Measurements from ENCODE around the gene SSTR1.

The SSTR1 gene

DNA sequence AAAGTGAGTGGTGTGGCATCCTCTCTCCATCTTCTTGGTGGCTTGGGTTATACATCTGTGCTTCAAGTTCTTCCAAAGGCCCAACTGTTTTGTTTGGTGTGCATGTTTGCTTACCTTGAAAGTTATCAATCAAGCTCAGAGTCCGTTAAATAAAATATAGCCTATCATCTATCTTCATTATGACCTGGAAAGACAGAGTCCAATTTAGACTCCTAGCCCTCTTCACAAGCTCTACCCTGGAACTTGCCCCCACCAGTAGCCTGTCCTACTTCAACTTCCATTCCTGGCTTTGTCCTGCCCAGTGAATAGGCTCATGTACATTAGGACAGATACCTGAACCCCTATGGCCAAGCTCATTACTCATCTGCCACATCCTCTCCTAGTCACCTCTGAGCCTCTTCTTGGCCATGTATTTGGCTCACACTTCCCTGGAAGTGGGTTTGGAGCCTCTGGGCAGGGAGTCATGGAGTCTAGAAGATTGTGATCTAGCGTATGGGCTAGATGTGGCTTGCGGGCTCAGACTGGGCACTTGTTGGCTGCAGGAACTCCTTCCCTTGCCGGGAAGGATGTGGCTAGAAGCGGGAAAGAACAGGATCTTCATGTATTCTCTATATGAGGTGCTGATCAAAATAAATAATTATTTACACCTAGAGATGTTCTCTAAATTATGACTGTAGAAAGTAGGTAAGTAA is 6.4 kb upstream of the SSTR1 start:
- Histone ChIP-seq H3K4me1 (ENCODE audit: control insufficient read depth, insufficient read depth, low read length, poor library complexity, severe bottlenecking) (no peaks in the 10 kb centered on the region), H3K27ac (ENCODE audit: insufficient read depth, low read length, poor library complexity, severe bottlenecking) (no peak overlapping the region), H3K4me3 (ENCODE audit: insufficient read depth, low read depth, low read length, poor library complexity, severe bottlenecking) (no peak overlapping the region), H3K36me3 (ENCODE audit: control insufficient read depth, insufficient read depth, low read length) (no peaks in the 10 kb centered on the region), H3K9me3 (ENCODE audit: control insufficient read depth, low read length) (no peaks in the 10 kb centered on the region), H3K27me3 (replicated peaks; ENCODE audit: control insufficient read depth, insufficient read depth, low read length, poor library complexity, severe bottlenecking) (no peaks in the 10 kb centered on the region)
- DNase-seq = no peak

DNA sequence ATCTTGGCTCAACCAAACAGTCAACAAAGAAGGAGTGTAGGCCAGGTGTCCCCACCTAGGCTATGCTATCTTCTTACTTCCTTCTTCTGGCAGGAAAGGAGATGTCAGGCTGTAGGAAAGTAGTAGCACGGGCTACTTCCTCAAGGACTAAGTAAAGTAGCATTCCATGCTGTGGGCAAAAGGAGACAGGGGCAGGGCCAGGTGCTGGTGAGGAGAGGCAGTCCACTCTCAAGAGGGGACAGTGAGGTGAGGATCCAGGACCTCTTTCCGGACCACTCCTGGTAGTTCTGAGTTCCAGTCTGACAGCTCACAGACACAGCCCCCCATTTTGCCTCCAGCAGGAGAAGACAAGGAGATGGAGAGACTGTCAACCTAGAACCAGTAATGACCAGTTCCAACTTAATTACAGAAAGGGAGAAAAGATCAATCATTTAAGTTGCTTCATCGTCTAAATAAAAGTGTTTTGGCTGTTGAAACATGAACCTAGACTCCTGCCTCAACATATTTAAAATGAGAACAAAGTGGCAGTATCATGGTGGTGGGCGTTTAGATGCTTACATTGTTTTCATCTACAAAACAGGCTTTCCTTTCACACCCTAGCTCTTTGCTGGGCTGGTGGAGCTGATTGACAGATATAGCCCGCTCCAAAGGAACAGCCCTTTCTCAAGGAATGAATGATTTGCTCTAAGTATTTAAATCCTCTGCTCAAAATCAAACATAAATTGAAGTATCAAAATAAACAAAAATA is 5.1 kb upstream of the SSTR1 start:
- no peak for DNase-seq
- Histone ChIP-seq H3K27me3 (replicated peaks; ENCODE audit: control insufficient read depth, insufficient read depth, low read length, poor library complexity, severe bottlenecking) (peaks cover 5% of the 10 kb centered on the region), H3K4me1 (ENCODE audit: control insufficient read depth, insufficient read depth, low read length, poor library complexity, severe bottlenecking) (no peaks in the 10 kb centered on the region), H3K27ac (ENCODE audit: insufficient read depth, low read length, poor library complexity, severe bottlenecking) (no peak overlapping the region), H3K36me3 (ENCODE audit: control insufficient read depth, insufficient read depth, low read length) (no peaks in the 10 kb centered on the region), H3K4me3 (ENCODE audit: insufficient read depth, low read depth, low read length, poor library complexity, severe bottlenecking) (no peak overlapping the region), H3K9me3 (ENCODE audit: control insufficient read depth, low read length) (no peaks in the 10 kb centered on the region)

GRCh38 chr14:38203929-38204718 is 3.6 kb upstream of the SSTR1 start:
- Histone ChIP-seq H3K4me3 (ENCODE audit: insufficient read depth, low read depth, low read length, poor library complexity, severe bottlenecking) (no peak overlapping the region), H3K4me1 (ENCODE audit: control insufficient read depth, insufficient read depth, low read length, poor library complexity, severe bottlenecking) (peaks cover 6% of the 10 kb centered on the region), H3K27ac (ENCODE audit: insufficient read depth, low read length, poor library complexity, severe bottlenecking) (no peak overlapping the region), H3K36me3 (ENCODE audit: control insufficient read depth, insufficient read depth, low read length) (no peaks in the 10 kb centered on the region), H3K27me3 (replicated peaks; ENCODE audit: control insufficient read depth, insufficient read depth, low read length, poor library complexity, severe bottlenecking) (peaks cover 14% of the 10 kb centered on the region), H3K9me3 (ENCODE audit: control insufficient read depth, low read length) (no peaks in the 10 kb centered on the region)
- DNase-seq = no peak

- DNase-seq = no peak
- Histone ChIP-seq H3K4me3 (ENCODE audit: insufficient read depth, low read depth, low read length, poor library complexity, severe bottlenecking) (no peak overlapping the region), H3K27ac (ENCODE audit: insufficient read depth, low read length, poor library complexity, severe bottlenecking) (no peak overlapping the region), H3K36me3 (ENCODE audit: control insufficient read depth, insufficient read depth, low read length) (no peaks in the 10 kb centered on the region), H3K27me3 (replicated peaks; ENCODE audit: control insufficient read depth, insufficient read depth, low read length, poor library complexity, severe bottlenecking) (peaks cover 18% of the 10 kb centered on the region), H3K9me3 (ENCODE audit: control insufficient read depth, low read length) (no peaks in the 10 kb centered on the region), H3K4me1 (ENCODE audit: control insufficient read depth, insufficient read depth, low read length, poor library complexity, severe bottlenecking) (peaks cover 6% of the 10 kb centered on the region)
Observed at GRCh38 chr14:38204719-38205115, 3.0 kb upstream of the SSTR1 start.

DNA sequence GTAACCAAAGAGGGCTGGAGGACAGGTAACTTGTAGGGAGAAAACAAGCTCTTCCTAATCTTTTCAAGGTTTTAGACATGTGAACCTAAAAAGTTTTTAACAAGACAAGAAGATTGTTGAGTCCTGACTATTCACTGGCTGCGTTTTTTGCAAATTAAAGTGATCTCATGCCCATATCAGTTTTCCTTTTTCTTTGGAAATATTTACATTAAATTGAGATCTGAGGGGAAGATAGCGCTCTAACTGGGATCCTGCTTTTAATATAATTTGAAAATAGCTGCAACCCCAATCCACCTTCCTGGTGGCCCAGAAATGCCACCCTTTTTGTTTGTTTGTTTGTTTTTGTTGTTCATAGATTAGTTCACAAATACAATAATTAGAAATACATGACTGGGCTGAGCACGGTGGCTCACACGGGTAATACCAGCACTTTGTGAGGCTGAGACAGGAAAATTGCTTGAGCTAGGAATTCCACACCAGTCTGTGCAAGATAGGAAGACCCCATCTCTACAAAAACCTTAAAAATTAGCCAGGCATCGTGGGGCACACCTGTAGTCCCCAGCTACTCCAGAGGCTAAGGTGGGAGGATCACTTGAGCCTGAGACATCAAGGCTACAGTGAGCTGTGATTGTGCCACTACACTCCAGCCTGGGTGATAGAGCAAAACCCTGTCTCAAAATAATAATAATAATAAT is 2.4 kb upstream of the SSTR1 start:
- H3K27me3 ChIP-seq (replicated peaks; ENCODE audit: control insufficient read depth, insufficient read depth, low read length, poor library complexity, severe bottlenecking) = peaks cover 20% of the 10 kb centered on the region
- no peak for DNase-seq
- no peak overlapping the region for H3K27ac ChIP-seq (ENCODE audit: insufficient read depth, low read length, poor library complexity, severe bottlenecking)
- H3K4me3 ChIP-seq (ENCODE audit: insufficient read depth, low read depth, low read length, poor library complexity, severe bottlenecking) = no peak overlapping the region
- H3K4me1 ChIP-seq (ENCODE audit: control insufficient read depth, insufficient read depth, low read length, poor library complexity, severe bottlenecking) = peaks cover 6% of the 10 kb centered on the region
- no peaks in the 10 kb centered on the region for H3K36me3 ChIP-seq (ENCODE audit: control insufficient read depth, insufficient read depth, low read length)
- no peaks in the 10 kb centered on the region for H3K9me3 ChIP-seq (ENCODE audit: control insufficient read depth, low read length)

- no peak overlapping the region for H3K4me3 ChIP-seq (ENCODE audit: insufficient read depth, low read depth, low read length, poor library complexity, severe bottlenecking)
- H3K27me3 ChIP-seq (replicated peaks; ENCODE audit: control insufficient read depth, insufficient read depth, low read length, poor library complexity, severe bottlenecking) = peaks cover 25% of the 10 kb centered on the region
- no peak overlapping the region for H3K27ac ChIP-seq (ENCODE audit: insufficient read depth, low read length, poor library complexity, severe bottlenecking)
- peaks cover 6% of the 10 kb centered on the region for H3K4me1 ChIP-seq (ENCODE audit: control insufficient read depth, insufficient read depth, low read length, poor library complexity, severe bottlenecking)
- H3K36me3 ChIP-seq (ENCODE audit: control insufficient read depth, insufficient read depth, low read length) = no peaks in the 10 kb centered on the region
- no peaks in the 10 kb centered on the region for H3K9me3 ChIP-seq (ENCODE audit: control insufficient read depth, low read length)
- DNase-seq = no peak
Observed at GRCh38 chr14:38205949-38206665, 1.6 kb upstream of the SSTR1 start.

DNA sequence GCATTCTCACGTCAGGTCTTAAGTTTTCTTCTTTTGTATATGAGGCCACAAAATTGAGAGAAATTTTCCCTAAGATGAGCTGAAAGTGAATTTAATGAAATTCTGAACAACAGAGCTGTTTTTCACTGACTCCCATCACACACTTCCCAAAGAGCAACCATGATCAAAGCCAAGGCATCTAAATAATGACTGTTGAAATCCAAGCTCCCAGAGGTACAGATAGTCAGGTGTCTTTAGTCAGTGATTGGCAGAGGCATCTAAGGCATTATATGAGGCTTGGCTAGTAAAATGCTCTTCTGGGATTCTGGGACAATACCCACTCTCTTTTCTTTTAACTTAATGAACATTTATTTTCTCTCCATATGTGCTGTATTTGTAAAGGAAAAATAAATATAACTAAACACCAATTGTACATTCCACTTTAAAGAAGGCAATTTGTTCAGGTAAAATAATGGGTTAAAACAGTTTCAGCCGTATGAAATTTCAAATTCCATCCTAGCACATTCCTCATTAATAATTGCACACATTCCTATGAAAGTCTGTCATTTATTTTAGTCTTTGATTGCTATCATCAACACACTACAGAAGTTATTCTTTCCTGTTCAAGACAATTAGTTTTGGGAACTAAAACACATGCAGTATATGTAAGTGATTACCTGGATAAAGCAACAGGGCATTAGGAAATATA is 871 bp upstream of the SSTR1 start:
- H3K27me3 ChIP-seq (replicated peaks; ENCODE audit: control insufficient read depth, insufficient read depth, low read length, poor library complexity, severe bottlenecking) = peaks cover 32% of the 10 kb centered on the region
- no peak for DNase-seq

GRCh38 chr14:38207377-38207735 is 348 bp upstream of the SSTR1 start:
- Histone ChIP-seq H3K4me3 (ENCODE audit: insufficient read depth, low read depth, low read length, poor library complexity, severe bottlenecking) (no peak overlapping the region), H3K4me1 (ENCODE audit: control insufficient read depth, insufficient read depth, low read length, poor library complexity, severe bottlenecking) (peaks cover 6% of the 10 kb centered on the region), H3K27me3 (replicated peaks; ENCODE audit: control insufficient read depth, insufficient read depth, low read length, poor library complexity, severe bottlenecking) (peaks cover 33% of the 10 kb centered on the region), H3K36me3 (ENCODE audit: control insufficient read depth, insufficient read depth, low read length) (no peaks in the 10 kb centered on the region), H3K9me3 (ENCODE audit: control insufficient read depth, low read length) (no peaks in the 10 kb centered on the region), H3K27ac (ENCODE audit: insufficient read depth, low read length, poor library complexity, severe bottlenecking) (no peak overlapping the region)
- no peak for DNase-seq

More for the DNA sequence above, 871 bp upstream of the SSTR1 start:
- H3K4me1 ChIP-seq (ENCODE audit: control insufficient read depth, insufficient read depth, low read length, poor library complexity, severe bottlenecking) = peaks cover 6% of the 10 kb centered on the region
- H3K36me3 ChIP-seq (ENCODE audit: control insufficient read depth, insufficient read depth, low read length) = no peaks in the 10 kb centered on the region
- H3K27ac ChIP-seq (ENCODE audit: insufficient read depth, low read length, poor library complexity, severe bottlenecking) = no peak overlapping the region
- H3K9me3 ChIP-seq (ENCODE audit: control insufficient read depth, low read length) = no peaks in the 10 kb centered on the region
- H3K4me3 ChIP-seq (ENCODE audit: insufficient read depth, low read depth, low read length, poor library complexity, severe bottlenecking) = no peak overlapping the region
